GM12801 (cell line): ENCODE measurements around the gene AGPAT1.

Source experiments
- TF ChIP-seq, protein P1 (sequence below): IDR thresholded peaks from one replicate; pipeline ENCODE4 v1.5.1; 2011; ENCODE audit warnings: control low read depth; ENCODE audit not compliant: insufficient read length; ENCODE audit errors: extremely low read depth

The AGPAT1 gene

DNA sequence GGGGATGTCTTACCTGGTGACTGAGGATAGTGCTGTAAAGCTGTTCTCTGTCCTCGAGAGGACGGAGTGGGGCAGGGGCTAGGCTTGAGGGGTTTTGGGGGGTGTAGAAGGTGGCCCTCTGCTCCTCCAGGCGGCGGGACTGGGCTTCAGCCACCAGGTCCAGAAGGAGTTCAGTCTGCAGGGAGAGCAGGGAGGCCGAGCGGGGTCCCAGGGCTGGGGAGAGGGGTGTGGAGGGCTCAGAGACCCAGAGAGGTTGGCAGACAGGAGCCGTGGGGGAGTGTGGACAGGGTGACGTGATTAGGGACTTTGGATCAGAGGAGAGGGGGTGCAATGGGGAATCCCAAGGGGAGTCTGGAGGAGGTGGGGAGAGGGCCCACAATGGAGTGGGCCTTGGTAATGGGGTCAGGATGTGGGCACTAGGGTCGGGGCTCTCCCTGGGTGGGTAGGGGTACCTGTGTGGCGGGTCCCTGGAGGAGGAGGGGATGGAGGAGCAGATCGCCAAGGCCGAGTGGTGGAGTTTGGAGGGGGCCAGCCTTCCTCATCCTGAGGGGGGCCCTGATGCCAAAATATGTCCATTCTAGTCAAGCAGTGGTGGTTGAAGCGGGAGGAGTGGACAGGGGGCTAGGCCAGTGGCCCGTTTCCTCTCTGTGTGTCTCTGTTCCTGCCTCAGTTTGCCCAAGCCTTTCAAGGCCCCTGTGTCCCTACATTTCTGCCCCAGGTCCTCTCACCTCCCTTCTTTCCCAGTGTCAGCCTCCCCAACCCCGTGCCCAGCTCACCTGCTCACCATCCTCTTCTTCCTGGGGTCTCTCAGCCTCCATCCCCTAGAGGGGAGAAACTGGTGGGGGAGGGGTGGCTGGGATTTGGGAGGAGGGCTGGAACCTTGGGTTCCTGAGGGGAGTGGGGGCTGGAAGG is 16.1 kb upstream of the AGPAT1 start:
- TF ChIP-seq, protein P1, sequence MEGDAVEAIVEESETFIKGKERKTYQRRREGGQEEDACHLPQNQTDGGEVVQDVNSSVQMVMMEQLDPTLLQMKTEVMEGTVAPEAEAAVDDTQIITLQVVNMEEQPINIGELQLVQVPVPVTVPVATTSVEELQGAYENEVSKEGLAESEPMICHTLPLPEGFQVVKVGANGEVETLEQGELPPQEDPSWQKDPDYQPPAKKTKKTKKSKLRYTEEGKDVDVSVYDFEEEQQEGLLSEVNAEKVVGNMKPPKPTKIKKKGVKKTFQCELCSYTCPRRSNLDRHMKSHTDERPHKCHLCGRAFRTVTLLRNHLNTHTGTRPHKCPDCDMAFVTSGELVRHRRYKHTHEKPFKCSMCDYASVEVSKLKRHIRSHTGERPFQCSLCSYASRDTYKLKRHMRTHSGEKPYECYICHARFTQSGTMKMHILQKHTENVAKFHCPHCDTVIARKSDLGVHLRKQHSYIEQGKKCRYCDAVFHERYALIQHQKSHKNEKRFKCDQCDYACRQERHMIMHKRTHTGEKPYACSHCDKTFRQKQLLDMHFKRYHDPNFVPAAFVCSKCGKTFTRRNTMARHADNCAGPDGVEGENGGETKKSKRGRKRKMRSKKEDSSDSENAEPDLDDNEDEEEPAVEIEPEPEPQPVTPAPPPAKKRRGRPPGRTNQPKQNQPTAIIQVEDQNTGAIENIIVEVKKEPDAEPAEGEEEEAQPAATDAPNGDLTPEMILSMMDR = no peak

DNA sequence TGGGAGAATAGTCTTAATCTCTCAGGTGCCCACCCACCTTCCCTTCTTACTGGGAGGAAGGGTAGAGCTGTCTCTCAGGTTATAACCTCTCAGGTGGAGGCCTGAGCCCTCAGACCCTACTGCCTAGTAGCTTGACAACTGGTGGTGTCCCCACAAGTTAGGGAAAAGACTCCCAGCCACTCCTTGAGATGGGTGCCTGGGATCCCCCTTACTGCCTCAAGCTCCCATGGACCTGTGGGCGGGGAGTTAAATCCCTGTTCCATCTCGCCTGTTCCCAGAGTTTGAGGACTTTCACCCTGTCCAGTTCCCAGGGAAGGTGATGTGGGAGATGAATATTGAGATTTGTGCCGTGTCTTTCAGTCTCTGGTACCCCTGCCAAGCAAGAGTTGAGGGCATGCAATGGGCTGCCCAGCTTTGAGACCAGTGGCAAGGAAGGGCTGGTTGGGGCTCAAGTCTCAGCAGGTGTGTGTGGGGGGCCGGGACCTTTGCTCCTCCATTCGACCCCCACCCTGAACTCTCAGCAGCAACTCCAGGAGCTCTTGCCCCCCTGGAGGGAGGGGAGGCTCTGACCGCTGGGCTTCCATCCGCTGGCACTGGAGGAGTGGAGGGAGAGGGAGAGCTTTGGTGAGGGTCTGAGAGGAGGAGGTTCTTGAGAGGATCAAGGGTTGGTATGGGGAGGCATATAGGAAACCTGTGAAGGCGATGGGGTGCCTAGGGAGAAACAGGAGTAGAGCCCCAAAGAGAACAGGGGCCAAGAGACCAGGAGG is 15.2 kb upstream of the AGPAT1 start:
- TF ChIP-seq, protein P1 = no peak

DNA sequence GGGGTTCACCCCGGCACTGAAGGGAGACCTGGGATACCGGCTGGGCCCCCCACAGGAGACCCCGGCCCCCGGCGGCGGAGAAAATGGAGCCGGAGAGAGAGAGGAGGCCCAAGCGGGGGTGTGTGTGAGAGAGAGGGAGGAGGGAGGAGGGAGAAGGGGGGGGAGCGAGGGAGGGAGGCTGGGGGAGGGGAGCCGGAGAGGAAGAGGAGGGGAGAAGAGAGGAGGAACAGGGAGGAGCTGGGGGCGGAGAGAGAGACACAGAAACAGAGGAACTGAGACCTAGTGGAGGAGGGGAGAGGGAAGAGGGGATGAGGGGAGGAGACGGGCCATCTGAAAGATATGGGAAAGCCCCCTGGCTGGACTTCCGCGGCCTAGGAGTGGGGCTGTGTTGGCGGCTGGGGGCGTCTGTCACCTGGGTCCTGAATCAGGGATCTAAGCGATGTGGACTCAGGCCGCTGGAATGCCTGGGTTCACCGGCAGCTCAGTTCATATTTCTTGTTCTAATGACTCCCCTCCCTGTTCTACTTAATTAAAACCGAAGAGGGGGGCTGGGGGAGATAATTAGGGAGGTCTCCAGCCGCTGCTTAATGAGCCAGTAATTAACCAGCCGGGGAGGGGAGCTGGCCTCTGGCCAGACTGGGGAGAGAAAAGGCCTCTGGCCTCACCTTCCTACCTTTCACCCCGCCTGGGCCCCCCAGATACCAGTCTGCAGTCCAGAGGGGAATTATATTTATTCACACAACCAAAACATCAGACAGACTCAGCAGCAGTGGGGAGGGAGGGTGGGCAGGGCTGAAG is 14.4 kb upstream of the AGPAT1 start, which contains the start of gene PBX2:
PBX2 (minus strand) TSS at position 149 of the 798 bp plus-strand sequence. CDS start 287 bp downstream, outside the sequence.
- TF ChIP-seq, protein P1 = no peak

DNA sequence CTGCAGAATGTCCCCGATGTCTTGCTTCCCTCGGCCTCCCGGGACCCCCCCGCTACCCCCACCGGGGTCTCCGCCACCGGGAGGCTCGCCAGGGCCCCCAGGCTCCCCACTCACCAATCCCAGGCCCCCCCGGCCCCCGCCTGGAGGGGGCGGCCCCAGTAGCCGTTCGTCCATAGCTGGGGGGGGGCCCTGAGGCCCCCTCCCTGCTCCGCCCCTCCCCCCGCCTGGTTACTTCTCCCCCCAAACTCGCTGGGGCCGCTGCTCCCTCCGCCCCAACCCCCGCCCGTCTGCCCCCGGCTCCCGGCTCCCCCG is 13.8 kb upstream of the AGPAT1 start:
- TF ChIP-seq, protein P1 = no peak

DNA sequence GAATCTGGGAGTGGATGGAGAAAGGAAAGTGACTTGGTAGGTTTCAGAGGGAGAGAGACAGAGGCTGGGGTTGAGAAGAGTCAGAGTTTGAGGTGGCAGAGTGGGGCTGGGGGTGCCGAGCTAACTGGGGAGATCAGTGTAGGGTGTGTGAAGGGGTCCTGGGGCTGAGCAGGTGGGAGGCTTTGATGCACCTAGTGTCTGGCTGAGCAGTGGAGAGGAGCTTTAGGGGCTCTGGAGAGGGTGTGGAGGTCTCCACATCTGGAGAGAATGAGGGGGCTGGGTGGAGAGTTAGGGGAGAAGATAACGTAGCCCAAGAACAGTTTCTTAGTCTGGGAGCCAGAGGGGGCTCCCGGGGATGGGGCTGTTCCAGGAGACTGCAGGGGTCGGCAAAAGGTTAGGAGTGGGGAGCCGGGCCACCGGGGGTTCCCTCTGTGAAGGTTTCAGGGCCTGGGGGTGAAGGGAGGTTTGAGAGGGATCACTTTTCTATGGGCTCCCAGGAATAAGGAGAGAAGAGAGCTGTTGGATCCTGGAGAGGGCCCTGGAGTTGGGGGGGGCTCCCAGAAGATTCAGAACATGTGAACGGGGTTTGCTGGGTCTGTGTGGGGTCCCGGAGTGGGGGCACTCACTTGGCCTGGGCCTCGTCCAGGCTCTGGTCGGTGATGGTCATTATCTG is 13.3 kb upstream of the AGPAT1 start:
- TF ChIP-seq, protein P1 = no peak

DNA sequence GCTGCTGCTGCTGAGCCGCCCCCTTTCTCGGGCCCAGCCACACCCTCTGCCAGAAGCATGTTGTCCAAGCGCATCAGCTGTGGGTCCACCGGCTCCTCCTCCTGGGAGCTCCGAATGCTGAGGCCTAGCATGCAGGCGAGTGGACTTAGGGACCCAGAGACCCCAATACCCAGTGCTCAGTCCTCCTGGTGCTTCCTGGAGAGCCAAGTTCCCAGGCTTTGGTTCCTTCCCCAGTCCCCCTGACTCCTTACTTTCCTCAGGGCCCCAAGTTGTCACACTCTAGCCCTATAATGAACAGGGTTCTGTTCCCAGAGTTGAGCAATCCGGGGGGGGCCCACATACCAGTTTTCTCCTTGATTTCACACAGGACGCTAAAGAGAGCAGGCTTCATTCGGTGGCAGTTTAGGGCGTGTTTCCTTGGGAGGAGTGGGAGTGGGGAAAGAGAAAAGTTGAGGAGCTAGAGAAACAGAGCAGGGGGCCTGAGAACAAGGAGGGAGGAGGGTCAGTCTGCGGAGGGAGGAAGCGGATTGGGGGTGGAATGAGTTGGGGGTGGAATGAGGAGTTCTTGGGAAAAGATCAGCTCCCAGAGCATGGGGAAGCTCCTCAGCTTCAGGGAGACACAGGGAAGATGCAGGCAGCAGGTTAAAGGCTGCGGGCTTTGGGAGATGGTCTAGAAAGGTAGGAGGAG is 12.6 kb upstream of the AGPAT1 start:
- TF ChIP-seq, protein P1 = no peak
